HL-60 (cell line): Measurements from ENCODE around the gene ISYNA1.

Source experiments
- POLR2AphosphoS5 ChIP-seq: IDR thresholded peaks from 2 replicates; pipeline ENCODE4 v1.6.1; 2012; ENCODE audit warnings: low read depth
- TF ChIP-seq, protein P1 (sequence below): IDR thresholded peaks from one replicate; pipeline ENCODE4 v1.5.1; 2011; ENCODE audit warnings: low read length, control low read depth, inconsistent platforms; ENCODE audit not compliant: insufficient read depth
- TF ChIP-seq, protein P2 (sequence below): IDR thresholded peaks from 2 replicates; pipeline ENCODE4 v1.6.1; 2012; ENCODE audit warnings: low read depth; ENCODE audit not compliant: insufficient replicate concordance

DNA sequence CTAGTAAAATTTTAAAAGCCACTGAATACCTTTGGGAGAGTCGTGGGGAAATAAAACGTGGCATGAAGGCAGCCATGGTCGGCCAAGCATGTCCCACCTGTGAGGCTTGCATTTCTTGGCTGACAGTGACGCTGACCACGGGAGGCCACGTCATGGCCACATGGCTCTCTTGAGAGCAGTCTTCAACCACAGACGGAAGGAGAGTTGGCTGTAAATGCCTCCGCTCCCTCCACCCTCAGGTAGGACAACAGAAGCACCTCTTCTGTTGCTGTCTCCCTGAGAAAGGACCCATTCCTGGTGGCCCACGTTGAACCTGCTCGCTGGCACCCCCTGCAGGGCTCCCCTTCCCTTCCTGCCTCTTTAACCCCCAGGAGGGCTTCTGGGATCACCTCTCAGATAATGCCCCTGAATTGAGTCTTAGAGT lies 29.9 kb downstream of the ISYNA1 start:
- no peak for TF ChIP-seq POLR2AphosphoS5
- TF ChIP-seq, protein P1, sequence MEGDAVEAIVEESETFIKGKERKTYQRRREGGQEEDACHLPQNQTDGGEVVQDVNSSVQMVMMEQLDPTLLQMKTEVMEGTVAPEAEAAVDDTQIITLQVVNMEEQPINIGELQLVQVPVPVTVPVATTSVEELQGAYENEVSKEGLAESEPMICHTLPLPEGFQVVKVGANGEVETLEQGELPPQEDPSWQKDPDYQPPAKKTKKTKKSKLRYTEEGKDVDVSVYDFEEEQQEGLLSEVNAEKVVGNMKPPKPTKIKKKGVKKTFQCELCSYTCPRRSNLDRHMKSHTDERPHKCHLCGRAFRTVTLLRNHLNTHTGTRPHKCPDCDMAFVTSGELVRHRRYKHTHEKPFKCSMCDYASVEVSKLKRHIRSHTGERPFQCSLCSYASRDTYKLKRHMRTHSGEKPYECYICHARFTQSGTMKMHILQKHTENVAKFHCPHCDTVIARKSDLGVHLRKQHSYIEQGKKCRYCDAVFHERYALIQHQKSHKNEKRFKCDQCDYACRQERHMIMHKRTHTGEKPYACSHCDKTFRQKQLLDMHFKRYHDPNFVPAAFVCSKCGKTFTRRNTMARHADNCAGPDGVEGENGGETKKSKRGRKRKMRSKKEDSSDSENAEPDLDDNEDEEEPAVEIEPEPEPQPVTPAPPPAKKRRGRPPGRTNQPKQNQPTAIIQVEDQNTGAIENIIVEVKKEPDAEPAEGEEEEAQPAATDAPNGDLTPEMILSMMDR = peak; percentile 19
- TF ChIP-seq, protein P2, sequence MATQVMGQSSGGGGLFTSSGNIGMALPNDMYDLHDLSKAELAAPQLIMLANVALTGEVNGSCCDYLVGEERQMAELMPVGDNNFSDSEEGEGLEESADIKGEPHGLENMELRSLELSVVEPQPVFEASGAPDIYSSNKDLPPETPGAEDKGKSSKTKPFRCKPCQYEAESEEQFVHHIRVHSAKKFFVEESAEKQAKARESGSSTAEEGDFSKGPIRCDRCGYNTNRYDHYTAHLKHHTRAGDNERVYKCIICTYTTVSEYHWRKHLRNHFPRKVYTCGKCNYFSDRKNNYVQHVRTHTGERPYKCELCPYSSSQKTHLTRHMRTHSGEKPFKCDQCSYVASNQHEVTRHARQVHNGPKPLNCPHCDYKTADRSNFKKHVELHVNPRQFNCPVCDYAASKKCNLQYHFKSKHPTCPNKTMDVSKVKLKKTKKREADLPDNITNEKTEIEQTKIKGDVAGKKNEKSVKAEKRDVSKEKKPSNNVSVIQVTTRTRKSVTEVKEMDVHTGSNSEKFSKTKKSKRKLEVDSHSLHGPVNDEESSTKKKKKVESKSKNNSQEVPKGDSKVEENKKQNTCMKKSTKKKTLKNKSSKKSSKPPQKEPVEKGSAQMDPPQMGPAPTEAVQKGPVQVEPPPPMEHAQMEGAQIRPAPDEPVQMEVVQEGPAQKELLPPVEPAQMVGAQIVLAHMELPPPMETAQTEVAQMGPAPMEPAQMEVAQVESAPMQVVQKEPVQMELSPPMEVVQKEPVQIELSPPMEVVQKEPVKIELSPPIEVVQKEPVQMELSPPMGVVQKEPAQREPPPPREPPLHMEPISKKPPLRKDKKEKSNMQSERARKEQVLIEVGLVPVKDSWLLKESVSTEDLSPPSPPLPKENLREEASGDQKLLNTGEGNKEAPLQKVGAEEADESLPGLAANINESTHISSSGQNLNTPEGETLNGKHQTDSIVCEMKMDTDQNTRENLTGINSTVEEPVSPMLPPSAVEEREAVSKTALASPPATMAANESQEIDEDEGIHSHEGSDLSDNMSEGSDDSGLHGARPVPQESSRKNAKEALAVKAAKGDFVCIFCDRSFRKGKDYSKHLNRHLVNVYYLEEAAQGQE = no peak
